Upper lobe of left lung (tissue), 4 donors: ENCODE results near the gene UBE4B.
"Not testable (repeated sequence)": the region's sequence is repeated elsewhere in the genome, so short reads cannot be mapped to it uniquely, and the experiment has no call there.

Experiments used
- CTCF ChIP-seq, 6 experiments: fragments of 450-650 bp in 4 of 6; fragments of 200-600 bp in 2 of 6; sonication (generic) in 2 of 6; IDR thresholded peaks; one replicate each; pipeline ENCODE4 v1.5.1; 2016 to 2019; ENCODE audit warnings: antibody characterized with exemption in 6 of 6
- EP300 ChIP-seq, 4 donors: sonication (generic); formaldehyde crosslinking; IDR thresholded peaks; one replicate each; pipeline ENCODE4 v1.5.1; 2017; ENCODE audit warnings: antibody characterized with exemption in 4 of 4, control low read depth in 2 of 4
- POLR2AphosphoS5 ChIP-seq, 2 donors: sonication (generic); formaldehyde crosslinking; IDR thresholded peaks; one replicate each; pipeline ENCODE4 v1.5.1; 2017; ENCODE audit warnings: antibody characterized with exemption in 2 of 2

- not testable (repeated sequence) for TF ChIP-seq CTCF, POLR2AphosphoS5, EP300 (IDR thresholded peaks at IDR 0.05)
Measured at GRCh38 chr1:10020678-10021077, 12.1 kb upstream of the UBE4B start.
